Stimulated activated naive CD4-positive, alpha-beta T cell treated with Interleukin-2 at 50 U/mL for 16 hours (primary cell): ENCODE results near the gene PER2.

Source experiments
- DNase-seq: peaks from one replicate; lab custom pipeline; 2025; lab: John Stamatoyannopoulos, UW

Gene PER2

DNA sequence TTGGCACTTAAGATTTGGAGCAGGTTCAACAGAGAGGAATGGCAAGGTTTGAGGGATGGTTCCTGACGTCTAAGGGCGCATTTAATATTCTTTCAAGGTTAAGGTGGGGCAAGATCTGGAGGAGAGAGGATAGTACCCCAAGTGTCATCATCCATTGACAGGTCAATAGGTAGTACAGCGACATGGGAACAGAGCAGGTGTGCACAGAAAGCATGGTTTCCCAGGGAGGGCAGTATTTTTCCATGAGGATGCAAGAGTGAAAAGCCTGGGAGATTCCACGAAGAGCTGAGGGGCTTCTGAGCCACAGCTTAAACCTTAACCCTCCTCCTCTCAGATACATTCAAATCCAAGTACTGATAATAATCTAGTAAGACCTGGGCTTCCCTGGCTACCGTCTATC, 57.7 kb downstream of the PER2 start:
- DNase-seq, result no peak

GRCh38 chr2:238228700-238229099, 59.7 kb downstream of the PER2 start:
- DNase-seq, result no peak

GRCh38 chr2:238227587-238228032, 60.8 kb downstream of the PER2 start:
- no peak for DNase-seq

DNA sequence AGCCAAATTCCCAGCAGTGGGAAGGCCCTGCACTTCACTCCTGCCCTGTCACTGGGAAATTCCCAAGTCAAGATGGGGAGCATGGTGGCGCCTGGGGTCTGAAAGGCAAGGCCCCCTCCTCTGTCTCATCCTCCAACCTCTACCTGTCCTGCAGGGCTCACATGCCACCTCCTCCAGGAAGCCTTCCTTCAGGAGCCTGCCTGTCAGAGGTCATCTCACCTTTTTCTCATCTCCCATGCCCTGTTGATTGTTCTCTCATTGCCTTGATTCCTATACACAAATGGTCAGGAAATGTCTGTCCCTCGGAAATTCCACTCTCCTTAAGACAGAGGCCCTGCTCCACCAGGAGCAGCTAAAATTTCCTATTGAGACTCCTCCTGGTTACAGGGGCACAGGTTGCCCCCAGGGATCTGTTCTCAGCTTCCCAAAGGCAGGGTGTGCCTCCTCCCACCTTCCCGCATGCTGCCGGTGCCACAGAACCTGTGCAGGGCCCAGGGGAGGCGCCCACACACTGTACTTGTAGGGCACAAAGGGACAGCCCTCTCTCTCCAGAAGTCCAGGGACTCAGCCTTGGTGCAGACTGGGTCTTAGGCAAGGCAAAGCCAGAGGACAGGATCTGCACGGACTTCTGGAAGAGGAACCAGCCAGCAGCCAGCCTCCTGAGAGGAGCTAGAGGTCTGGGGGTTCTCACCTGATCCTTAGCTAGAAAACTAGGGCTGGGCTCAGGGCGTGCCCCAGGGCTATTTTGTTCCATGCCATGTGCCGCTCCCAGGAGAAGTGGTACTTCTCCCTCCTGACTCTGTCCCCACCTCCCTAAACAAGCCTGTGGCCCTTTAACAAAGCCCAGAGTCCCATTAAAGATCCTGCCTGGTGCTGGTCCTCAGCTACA, 61.5 kb downstream of the PER2 start:
- no peak for DNase-seq

DNA sequence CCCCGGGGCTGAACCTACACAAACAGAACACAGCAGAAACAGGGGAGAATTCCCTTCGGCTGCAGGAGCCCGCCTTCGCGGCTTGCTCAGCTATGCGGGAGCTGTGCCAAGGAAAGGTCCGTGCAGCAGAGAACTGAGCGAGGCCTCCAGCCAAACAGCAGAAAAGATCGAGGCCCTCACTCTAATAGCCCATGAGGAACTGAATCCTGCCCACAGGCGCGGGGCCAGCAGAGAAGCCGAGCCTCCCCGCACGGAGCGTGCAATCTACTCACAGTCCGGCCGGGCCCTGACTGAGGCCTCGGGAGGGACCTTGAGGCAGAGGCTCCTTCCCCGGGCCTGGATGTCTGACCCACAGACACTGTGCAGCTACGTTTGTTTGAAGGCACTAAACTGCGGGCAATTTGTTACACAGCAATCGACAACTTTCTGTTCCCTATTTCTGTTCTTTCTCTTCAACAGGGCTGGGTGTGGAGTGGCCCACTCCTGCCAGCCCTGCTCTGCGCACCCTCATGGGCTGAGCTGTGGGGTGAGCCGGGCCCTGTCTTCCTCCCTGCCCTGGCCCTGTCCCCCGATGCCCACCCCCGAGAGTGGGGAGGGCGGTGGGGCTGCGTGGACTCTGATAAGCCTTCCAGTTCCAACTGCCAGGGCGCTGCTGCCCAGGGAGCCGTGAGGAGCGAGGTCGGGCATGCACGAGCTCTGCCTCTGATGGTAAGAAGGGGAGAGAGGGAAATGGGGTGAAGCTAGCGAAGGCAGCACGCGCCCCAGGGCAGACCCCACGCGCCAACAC, 62.3 kb downstream of the PER2 start:
- DNase-seq, result no peak

GRCh38 chr2:238225121-238225520, 63.3 kb downstream of the PER2 start:
- DNase-seq, result no peak

- no peak for DNase-seq
Observed at GRCh38 chr2:238224356-238225035, 63.9 kb downstream of the PER2 start.

- DNase-seq, result no peak
Observed at GRCh38 chr2:238220892-238221521, 67.4 kb downstream of the PER2 start.

GRCh38 chr2:238220274-238220891, 68.0 kb downstream of the PER2 start:
- DNase-seq, result no peak

- no peak for DNase-seq
Observed at GRCh38 chr2:238216651-238217184, 71.7 kb downstream of the PER2 start.

DNA sequence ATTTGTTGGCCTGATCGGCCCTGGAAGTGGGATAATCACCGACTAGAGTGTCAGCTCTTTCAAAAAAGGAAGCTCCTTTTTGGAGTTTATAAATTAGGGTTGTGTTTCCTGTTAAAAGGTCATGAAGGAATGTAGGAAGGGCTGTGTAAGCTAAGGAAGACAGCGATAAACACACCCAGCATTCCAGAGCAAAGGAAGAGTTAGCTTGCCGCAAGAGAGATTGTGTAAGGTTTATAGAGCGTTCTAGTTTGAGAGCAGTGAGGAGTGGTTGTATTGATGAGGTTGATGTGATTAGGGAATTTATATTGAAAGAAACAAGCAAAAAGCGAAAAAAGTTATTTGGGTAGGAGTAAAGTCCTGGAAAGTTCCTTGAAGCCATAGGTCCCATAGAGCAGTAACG, 81.4 kb downstream of the PER2 start:
- no peak for DNase-seq

DNA sequence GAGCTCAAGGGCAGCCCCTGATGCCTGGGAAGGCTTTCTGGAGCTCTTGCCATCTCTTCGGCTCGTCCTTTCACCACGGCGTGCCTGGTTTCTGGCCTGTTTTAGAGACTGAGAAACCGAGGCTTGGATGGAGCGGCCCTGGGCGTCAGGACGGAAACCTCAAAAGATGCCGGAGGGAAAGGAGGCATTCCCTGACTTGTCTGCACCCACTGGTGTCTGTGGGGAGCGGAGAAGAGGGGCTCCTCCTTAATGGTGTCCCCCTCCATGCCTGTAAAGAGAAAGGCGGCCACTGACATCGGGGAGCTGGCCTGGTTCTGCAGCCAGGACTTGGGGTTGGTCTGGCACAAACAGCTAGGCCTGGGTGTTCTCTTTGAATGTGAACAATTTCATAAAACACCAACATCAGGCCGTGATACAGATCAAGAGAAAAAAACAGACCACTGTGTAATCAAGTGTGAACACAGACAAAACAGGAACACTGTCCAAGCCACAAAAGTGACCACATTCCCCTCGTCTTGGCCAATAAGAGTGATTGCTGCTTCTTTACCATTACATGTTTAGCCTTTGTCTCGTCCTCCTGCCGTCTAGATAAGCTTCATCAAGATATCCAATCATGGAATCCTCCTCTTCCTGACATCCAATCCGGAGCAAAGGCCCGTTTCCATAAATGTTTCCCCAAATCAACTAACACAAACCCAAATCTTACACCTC, 84.3 kb downstream of the PER2 start:
- no peak for DNase-seq

- DNase-seq, result peak; percentile 85
Observed at GRCh38 chr2:238203094-238203972, 85.1 kb downstream of the PER2 start, which contains the start of gene ILKAP. ILKAP (minus strand) TSS chr2:238203695; CDS start chr2:238203553, 142 bp downstream.

- peak; percentile 6 for DNase-seq
Observed at GRCh38 chr2:238202326-238203093, 85.9 kb downstream of the PER2 start.
